GM12801 (cell line): Measurements from ENCODE around the gene MACO1.

ENCODE experiments used
- TF ChIP-seq, protein P1 (sequence below): IDR thresholded peaks from one replicate; pipeline ENCODE4 v1.5.1; 2011; ENCODE audit warnings: control low read depth; ENCODE audit not compliant: insufficient read length; ENCODE audit errors: extremely low read depth

Gene MACO1

GRCh38 chr1:25541889-25542658, 111.4 kb downstream of the MACO1 start:
- TF ChIP-seq, protein P1, sequence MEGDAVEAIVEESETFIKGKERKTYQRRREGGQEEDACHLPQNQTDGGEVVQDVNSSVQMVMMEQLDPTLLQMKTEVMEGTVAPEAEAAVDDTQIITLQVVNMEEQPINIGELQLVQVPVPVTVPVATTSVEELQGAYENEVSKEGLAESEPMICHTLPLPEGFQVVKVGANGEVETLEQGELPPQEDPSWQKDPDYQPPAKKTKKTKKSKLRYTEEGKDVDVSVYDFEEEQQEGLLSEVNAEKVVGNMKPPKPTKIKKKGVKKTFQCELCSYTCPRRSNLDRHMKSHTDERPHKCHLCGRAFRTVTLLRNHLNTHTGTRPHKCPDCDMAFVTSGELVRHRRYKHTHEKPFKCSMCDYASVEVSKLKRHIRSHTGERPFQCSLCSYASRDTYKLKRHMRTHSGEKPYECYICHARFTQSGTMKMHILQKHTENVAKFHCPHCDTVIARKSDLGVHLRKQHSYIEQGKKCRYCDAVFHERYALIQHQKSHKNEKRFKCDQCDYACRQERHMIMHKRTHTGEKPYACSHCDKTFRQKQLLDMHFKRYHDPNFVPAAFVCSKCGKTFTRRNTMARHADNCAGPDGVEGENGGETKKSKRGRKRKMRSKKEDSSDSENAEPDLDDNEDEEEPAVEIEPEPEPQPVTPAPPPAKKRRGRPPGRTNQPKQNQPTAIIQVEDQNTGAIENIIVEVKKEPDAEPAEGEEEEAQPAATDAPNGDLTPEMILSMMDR: no peak

DNA sequence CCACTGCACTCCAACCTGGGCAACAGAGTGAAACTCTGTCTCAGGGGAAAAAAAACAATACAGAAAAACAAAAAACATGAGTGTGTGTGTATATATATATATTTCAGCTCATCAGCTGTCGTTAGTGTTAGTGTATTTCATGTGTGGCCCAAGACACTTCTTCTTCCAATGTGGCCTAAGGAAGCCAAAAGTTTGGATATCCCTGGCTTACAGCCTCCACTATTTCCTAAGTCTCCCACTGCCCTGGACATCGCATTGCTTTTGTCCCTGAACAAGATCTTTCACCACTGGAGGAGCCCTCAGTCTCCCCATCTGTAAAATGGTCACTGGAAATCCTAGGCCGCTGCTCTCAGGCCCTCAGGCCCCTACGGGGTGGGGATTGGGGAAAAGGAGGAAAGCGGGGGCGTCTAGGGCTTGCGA, 112.3 kb downstream of the MACO1 start:
- TF ChIP-seq, protein P1: no peak

DNA sequence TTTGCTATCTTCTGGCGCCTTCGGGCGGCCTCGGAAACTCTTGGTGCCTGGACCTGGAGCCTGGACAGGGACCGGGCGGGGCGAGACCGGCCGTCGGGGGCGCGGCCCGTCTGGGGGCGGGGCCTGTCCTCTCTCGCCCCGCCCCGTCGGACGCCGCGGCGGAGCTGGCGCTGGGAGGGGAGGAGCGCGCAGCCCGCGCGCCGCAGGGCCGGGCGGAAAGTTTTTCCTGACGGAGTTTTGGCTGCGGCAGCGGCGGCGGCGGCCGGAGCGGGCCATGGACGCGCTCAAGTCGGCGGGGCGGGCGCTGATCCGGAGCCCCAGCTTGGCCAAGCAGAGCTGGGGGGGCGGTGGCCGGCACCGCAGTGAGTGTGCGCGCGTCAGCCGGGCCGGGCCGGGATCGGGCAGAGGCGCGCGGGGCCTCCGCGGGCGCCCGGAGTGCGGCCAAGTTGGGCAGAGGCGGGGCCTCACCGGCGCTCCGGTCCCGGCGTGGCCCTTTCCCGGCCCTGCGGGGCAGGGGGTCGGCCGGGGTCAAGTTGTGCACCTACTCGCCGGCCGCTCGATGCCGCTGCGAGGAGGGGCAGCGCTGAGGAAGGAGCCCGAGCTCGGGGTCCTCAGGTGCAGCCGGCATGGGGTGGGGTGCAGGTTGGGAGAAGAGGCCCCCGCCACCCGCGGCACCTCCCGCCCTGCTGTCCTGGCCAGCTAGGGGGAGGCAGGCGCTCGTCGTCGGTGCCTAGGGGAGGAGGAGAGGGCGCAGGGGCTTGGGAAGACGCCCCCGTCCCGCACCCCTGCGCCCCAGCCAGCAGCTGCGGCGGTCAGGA, 112.9 kb downstream of the MACO1 start, which contains the start of gene LDLRAP1:
Gene LDLRAP1 (plus strand): TSS at position 182 of the 818 bp plus-strand sequence. CDS start 93 bp downstream, at position 275.
- TF ChIP-seq, protein P1: no peak

GRCh38 chr1:25544243-25544764, 113.6 kb downstream of the MACO1 start:
- TF ChIP-seq, protein P1: no peak

DNA sequence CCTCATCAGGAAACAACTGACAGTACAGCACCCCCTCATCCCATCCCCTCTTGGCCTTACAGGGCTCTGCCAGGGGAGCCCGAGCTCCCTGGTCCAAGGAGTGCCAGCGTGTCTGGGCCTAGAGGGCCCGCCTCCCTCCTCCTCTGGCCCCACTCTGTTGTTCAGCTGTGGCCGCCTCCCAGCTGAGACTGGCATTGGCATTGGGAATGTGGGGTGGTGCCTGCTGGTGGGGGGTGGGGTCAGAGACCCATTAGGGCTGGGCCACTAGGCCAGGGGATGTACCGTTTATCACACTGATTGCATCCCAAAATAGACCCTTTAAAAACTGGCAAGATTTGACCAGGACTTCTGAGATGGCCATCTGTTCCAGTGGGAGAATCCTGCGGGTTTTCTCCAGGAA, 114.1 kb downstream of the MACO1 start:
- TF ChIP-seq, protein P1: no peak

GRCh38 chr1:25545767-25546166, 115.1 kb downstream of the MACO1 start:
- TF ChIP-seq, protein P1: no peak

DNA sequence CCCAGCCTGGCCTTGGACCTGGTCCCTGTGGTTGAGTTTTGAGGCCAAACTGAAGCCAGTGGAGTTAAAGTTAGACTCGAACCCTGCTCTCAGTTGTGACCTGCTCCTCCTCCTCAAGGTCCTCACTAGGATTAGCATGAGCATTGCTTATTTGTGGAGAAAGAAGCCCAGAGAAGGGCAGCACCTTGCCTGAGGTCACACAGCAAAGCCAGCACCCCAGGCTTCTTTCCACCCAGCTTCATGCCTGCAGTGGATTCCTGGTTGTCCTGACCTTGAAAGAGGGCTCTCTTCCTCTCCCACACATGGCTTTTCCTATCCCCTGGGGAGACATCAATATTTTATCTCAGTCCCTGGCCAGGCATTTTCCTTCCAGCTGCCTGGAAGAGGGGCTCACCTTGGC, 115.5 kb downstream of the MACO1 start:
- TF ChIP-seq, protein P1: no peak
